ENCODE results near the gene QSOX1.

DNA sequence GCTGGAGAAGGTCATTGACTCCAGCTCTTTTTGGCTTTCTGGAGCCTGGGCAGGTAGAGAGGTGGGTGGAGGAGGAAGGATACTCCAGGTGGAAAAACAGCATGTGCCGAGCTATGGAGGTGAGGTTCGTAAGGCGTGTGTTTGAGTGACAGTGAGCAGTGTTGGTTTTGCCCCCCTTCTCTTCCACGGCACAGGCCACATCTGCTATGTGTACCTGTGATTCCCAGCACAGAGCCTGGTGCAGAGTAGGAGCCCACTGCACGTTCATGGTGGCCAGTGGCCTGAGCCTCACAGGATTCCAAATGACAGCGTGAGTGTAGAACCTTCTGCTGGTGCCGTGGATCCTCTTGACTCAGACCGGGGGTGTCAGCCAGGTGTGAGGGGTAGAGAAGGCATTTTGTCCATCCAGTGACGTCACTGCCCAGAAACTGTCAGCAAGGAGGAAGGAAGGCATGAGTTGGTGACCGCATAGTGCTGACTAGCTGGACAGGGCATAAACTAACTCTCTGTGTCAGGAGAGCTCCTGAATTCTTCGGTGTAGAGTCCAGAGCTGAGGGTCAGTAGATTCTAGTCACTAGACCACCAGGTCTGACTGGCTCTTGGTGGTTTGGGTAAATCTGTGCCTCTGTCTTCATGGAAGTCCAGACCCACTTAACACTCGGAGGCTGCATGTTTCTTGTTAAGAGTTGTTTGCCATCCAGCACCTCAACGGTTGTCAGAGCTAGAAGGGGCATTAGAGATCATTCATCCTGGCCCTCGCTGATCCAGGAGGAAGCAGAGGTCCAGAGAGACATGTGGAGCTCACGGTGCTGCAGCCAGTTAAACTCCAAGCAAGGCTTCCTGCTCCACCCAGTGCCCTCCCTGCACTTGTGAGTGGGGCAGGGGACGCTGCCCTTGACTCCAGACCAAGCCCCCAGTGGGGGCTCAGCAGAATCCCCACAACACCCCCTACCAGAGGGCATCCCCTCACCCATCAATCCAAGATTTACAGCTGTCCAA, 3.8 kb downstream of the QSOX1 start:
- no peak for TF ChIP-seq POLR2AphosphoS5 (IDR thresholded peaks at IDR 0.05; ENCODE audit: borderline replicate concordance, low read depth, low read length)
- TF ChIP-seq EZH2 (IDR thresholded peaks at IDR 0.05) = no peak

Measured in SK-N-MC (cell line).